ENCODE measurements around the gene PSPC1. TPM values are rescaled to one million over a fixed set of nuclear protein-coding genes. Genes with fewer than 3 reads are reported as not detected.

Gene PSPC1
- total RNA-seq, 1 experiment from 2014 or later: 25.7 TPM

GRCh38 chr13:19663416-19663979 lies 119.2 kb downstream of the PSPC1 start:
- no peak for DNase-seq

GRCh38 chr13:19661561-19661960 lies 121.2 kb downstream of the PSPC1 start:
- H3K36me3 ChIP-seq: peaks cover 35% of the 10 kb centered on the region
- H3K4me3 ChIP-seq: no peak overlapping the region
- no peak for DNase-seq
- H3K27me3 ChIP-seq: no peaks in the 10 kb centered on the region
- H3K9me3 ChIP-seq: no peaks in the 10 kb centered on the region

More at GRCh38 chr13:19663416-19663979, 119.2 kb downstream of the PSPC1 start:
- no peak overlapping the region for H3K4me3 ChIP-seq
- H3K36me3 ChIP-seq: peaks cover 46% of the 10 kb centered on the region
- no peaks in the 10 kb centered on the region for H3K27me3 ChIP-seq
- no peaks in the 10 kb centered on the region for H3K9me3 ChIP-seq

DNA sequence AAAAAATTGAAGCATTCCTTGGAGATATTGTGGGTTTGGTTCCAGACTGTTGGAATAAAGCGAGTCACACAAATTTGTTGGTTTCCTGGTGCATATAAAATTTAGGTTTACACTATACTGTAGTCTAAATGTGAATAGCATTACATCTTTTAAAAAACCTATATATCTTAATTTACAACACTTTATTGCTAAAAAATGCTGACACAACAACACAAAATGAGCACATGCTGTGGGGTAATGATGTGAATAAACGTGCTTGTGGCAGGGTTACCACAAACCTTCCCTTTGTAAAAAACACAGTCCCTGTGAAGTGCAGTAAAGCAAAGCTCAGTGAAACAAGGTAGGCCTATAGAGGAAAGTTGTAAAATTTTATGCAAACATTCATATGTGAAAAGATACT lies 121.6 kb downstream of the PSPC1 start:
- H3K27me3 ChIP-seq: no peaks in the 10 kb centered on the region
- no peak overlapping the region for H3K4me3 ChIP-seq
- peaks cover 32% of the 10 kb centered on the region for H3K36me3 ChIP-seq
- DNase-seq: no peak
- no peaks in the 10 kb centered on the region for H3K9me3 ChIP-seq

DNA sequence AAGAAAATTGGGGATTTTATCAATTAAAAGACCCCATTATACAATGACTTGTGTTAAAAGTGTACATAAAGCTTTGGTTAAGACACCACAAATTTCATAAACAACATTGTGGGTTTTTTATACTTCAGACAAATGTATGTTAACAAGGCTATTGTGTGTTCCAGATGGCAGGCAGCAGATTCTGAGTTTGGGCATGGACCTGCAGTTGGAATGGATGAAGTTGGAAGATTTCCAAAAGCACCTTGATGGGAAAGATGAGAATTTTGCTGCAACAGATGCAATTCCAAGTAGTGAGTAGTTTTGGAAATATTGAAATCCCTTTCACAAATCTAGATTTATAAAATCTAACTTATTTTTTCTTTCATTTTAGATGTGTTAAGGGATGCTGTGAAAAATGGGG lies 123.9 kb downstream of the PSPC1 start:
- Histone ChIP-seq H3K36me3 (peaks cover 28% of the 10 kb centered on the region), H3K27me3 (no peaks in the 10 kb centered on the region), H3K9me3 (no peaks in the 10 kb centered on the region), H3K4me3 (no peak overlapping the region)
- DNase-seq: no peak

DNA sequence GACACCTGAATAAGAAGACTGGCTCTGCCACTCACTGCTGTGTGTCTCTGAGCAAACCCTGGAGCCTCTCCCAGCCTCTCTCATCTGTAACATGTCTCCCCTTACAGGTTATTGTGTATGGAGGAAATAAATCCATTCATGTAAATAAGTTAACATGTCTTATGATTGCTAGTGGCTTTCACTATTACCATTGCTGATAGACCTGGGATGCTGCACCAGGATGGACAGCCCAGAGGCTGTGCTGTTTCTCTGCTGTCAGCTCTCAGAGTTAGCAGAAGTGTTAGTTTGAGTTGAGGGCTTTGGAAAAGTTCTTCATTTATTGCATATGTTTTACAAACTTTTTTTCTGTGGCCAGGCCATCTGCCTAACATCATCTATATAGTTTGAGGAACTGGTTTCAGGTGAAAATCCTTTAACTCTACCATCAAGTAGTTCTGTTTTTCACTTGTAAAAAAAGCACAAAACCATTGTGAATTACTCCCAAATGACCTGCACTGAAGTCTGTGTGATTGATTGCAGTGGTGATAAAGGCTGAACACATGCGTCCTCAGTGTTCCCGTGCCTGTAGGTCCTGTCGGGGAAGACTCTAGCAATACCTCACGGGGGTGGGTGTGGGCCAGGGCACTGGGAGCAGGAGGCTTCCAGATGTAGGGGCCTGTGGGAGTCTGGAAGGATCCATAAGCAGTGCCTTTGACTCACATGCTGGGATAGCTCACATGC lies 124.7 kb downstream of the PSPC1 start:
- H3K36me3 ChIP-seq: peaks cover 29% of the 10 kb centered on the region
- H3K4me3 ChIP-seq: no peak overlapping the region
- DNase-seq: no peak
- no peaks in the 10 kb centered on the region for H3K27me3 ChIP-seq
- no peaks in the 10 kb centered on the region for H3K9me3 ChIP-seq

Other genes starting within 250 kb of the PSPC1 start
- gene TPTE2, start 221.4 kb downstream of the PSPC1 start, total RNA-seq (2014; rRNA removed; shearing (Covaris generic); ENCODE audit: low replicate concordance): not detected in 2 replicates
- 6.3 and 6.7 TPM in 2 replicates for gene MPHOSPH8, start 149.3 kb downstream of the PSPC1 start, total RNA-seq (2014; rRNA removed; shearing (Covaris generic); ENCODE audit: low replicate concordance)
- gene ZMYM5, start 80.7 kb upstream of the PSPC1 start, total RNA-seq (2014; rRNA removed; shearing (Covaris generic); ENCODE audit: low replicate concordance): 11.0 and 22.4 TPM in 2 replicates
- 30.6 and 56.8 TPM in 2 replicates for gene ZMYM2, start 175.8 kb upstream of the PSPC1 start, total RNA-seq (2014; rRNA removed; shearing (Covaris generic); ENCODE audit: low replicate concordance)

Data from MG63 (cell line).